GM23248 (cell line): ENCODE data around the gene CTDP1.

ENCODE experiments used
- EZH2 ChIP-seq: fragments of 200-600 bp; sonication (generic); IDR thresholded peaks from 2 replicates; pipeline ENCODE4 v1.6.1; 2018; ENCODE audit warnings: antibody characterized with exemption, mild to moderate bottlenecking; ENCODE audit not compliant: insufficient read depth, poor library complexity, severe bottlenecking
- EZH2phosphoT487 ChIP-seq: fragments of 200-600 bp; sonication (generic); IDR thresholded peaks from 2 replicates; pipeline ENCODE4 v1.6.1; 2018; ENCODE audit warnings: antibody characterized with exemption, moderate library complexity, mild to moderate bottlenecking, low read depth; ENCODE audit not compliant: insufficient read depth

DNA sequence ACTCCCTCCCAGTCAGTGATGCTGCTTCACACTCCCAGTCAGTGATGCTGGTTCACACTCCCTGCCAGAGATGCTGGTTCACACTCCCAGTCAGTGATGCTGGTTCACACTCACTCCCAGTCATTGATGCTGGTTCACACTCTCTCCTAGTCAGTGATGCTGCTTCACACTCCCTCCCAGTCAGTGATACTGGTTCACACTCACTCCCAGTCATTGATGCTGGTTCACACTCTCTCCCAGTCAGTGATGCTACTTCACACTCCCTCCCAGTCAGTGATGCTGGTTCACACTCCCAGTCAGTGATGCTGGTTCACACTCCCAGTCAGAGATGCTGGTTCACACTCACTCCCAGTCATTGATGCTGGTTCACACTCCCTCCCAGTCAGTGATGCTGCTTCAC lies 83.8 kb downstream of the CTDP1 start:
- TF ChIP-seq EZH2phosphoT487 (no peak), EZH2 (no peak)
